H1 (cell line): ENCODE results near the gene ARL14. TPM values are rescaled to one million over a fixed set of nuclear protein-coding genes. Genes with fewer than 3 reads are reported as not detected.

ENCODE experiments used
- CTCF ChIA-PET: fragments of 300-600 bp; sonication (Branson Sonifier 250); formaldehyde crosslinking; loops from one replicate; lab custom pipeline; 2021; ENCODE audit not compliant: partially characterized antibody; lab: Charles Lee
- POLR2A ChIA-PET: fragments of 300-600 bp; sonication (Branson Sonifier 250); formaldehyde crosslinking; loops from one replicate; lab custom pipeline; 2021; ENCODE audit warnings: inconsistent platforms; ENCODE audit not compliant: partially characterized antibody; lab: Charles Lee
- DNase-seq, 2 experiments: peaks; one replicate each; pipeline versions ENCODE4 v3.0.0 to v3.0.0-alpha.2; 2010 to 2022; ENCODE audit warnings: low spot score in 2 of 2, low read depth in 1 of 2, mixed read lengths in 1 of 2
- FAIRE-seq: peaks from 2 replicates; lab custom pipeline; 2011; peaks lifted over from hg19 to GRCh38; lab: Jason Lieb, UNC
- H2AFZ ChIP-seq: 2 replicates; pipeline ENCODE4 v1.8.1; 2012; ENCODE audit warnings: low read length, inconsistent platforms
- H2AK5ac ChIP-seq: 2 replicates; pipeline ENCODE4 v1.6.1; 2013; ENCODE audit warnings: low read depth, low read length
- H2BK120ac ChIP-seq: replicated peaks from 2 replicates; pipeline ENCODE3; 2013; ENCODE audit warnings: low read depth, low read length, inconsistent platforms
- H2BK12ac ChIP-seq: 2 replicates; pipeline ENCODE4 v1.6.1; 2013; ENCODE audit warnings: low read depth, low read length
- H2BK15ac ChIP-seq: 2 replicates; pipeline ENCODE4 v1.6.1; 2013; ENCODE audit warnings: low read length
- H2BK20ac ChIP-seq: 2 replicates; pipeline ENCODE4 v1.6.1; 2013; ENCODE audit warnings: low read length
- H2BK5ac ChIP-seq: 2 replicates; pipeline ENCODE4 v1.6.1; 2013; ENCODE audit warnings: low read depth, low read length
- H3K14ac ChIP-seq: 2 replicates; pipeline ENCODE4 v1.6.1; 2013; ENCODE audit warnings: inconsistent platforms; ENCODE audit not compliant: insufficient read length
- H3K18ac ChIP-seq: 2 replicates; pipeline ENCODE4 v1.6.1; 2013; ENCODE audit warnings: low read length; ENCODE audit errors: extremely low read depth
- H3K23ac ChIP-seq: 2 replicates; pipeline ENCODE4 v1.6.1; 2013; ENCODE audit warnings: inconsistent platforms; ENCODE audit not compliant: insufficient read length
- H3K23me2 ChIP-seq: 2 replicates; pipeline ENCODE4 v1.6.1; 2013; ENCODE audit warnings: low read depth, low read length
- H3K27ac ChIP-seq: 2 replicates; pipeline ENCODE4 v1.6.1; 2011; ENCODE audit warnings: low read depth, low read length, inconsistent platforms
- H3K27me3 ChIP-seq, 4 experiments: replicated peaks in 1 of 4; 1 replicate in 1 of 4; 2 replicates in 3 of 4; pipeline versions ENCODE4 v1.6.1 to v1.8.1; 2011 to 2013; ENCODE audit warnings: low read length in 3 of 4, mild to moderate bottlenecking in 3 of 4, inconsistent platforms in 2 of 4, mixed read lengths in 2 of 4, moderate library complexity in 1 of 4; ENCODE audit not compliant: control insufficient read depth in 3 of 4, insufficient read depth in 3 of 4; ENCODE audit errors: extremely low read depth in 1 of 4
- H3K36me3 ChIP-seq, 4 experiments: 2 replicates each; pipeline versions ENCODE4 v1.6.1 to v1.8.1; 2011 to 2013; ENCODE audit warnings: mild to moderate bottlenecking in 4 of 4, low read length in 3 of 4, moderate library complexity in 2 of 4, control low read depth in 1 of 4, inconsistent platforms in 1 of 4; ENCODE audit not compliant: insufficient read depth in 4 of 4, control insufficient read depth in 2 of 4
- H3K4ac ChIP-seq: replicated peaks from 2 replicates; pipeline ENCODE3; 2013; ENCODE audit warnings: low read length, low read depth, mixed read lengths, inconsistent platforms; ENCODE audit not compliant: insufficient read length
- H3K4me1 ChIP-seq, 4 experiments: replicated peaks in 1 of 4; 1 replicate in 1 of 4; 2 replicates in 3 of 4; pipeline versions ENCODE4 v1.6.1 to v1.8.1; 2011 to 2013; ENCODE audit warnings: low read length in 3 of 4, inconsistent platforms in 2 of 4, mixed read lengths in 1 of 4; ENCODE audit not compliant: insufficient read depth in 4 of 4, control insufficient read depth in 3 of 4
- H3K4me2 ChIP-seq, 2 experiments: 2 replicates each; pipeline versions ENCODE4 v1.6.1 to v1.8.1; 2011 to 2013; ENCODE audit warnings: low read depth in 2 of 2, low read length in 2 of 2, control low read depth in 1 of 2, inconsistent platforms in 1 of 2, mild to moderate bottlenecking in 1 of 2; ENCODE audit not compliant: insufficient read depth in 1 of 2
- H3K4me3 ChIP-seq, 4 experiments: fragments of 200-600, 300-600 bp in 1 of 4; sonication (generic), shearing (Covaris generic), sonication (Bioruptor Twin) in 1 of 4; 2 replicates each; pipeline versions ENCODE4 v1.5.1 to v1.8.1; 2011 to 2016; ENCODE audit warnings: low read length in 4 of 4, low read depth in 3 of 4, control low read depth in 2 of 4, inconsistent platforms in 2 of 4, mild to moderate bottlenecking in 2 of 4, mixed read lengths in 1 of 4, moderate library complexity in 1 of 4; ENCODE audit not compliant: insufficient read depth in 2 of 4; ENCODE audit errors: extremely low read depth in 1 of 4
- H3K56ac ChIP-seq: replicated peaks from 2 replicates; pipeline ENCODE3; 2013; ENCODE audit warnings: low read depth, mild to moderate bottlenecking, mixed read lengths, low read length, inconsistent platforms; ENCODE audit not compliant: insufficient read length
- H3K79me1 ChIP-seq: 2 replicates; pipeline ENCODE4 v1.6.1; 2013; ENCODE audit warnings: low read depth, low read length, control low read depth
- H3K79me2 ChIP-seq, 2 experiments: 2 replicates each; pipeline versions ENCODE4 v1.6.1 to v1.8.1; 2012 to 2013; ENCODE audit warnings: low read length in 2 of 2, mild to moderate bottlenecking in 2 of 2, inconsistent platforms in 1 of 2; ENCODE audit not compliant: insufficient read depth in 2 of 2, control insufficient read depth in 1 of 2
- H3K9ac ChIP-seq, 4 experiments: replicated peaks in 1 of 4; 1 replicate in 1 of 4; 2 replicates in 3 of 4; pipeline versions ENCODE4 v1.6.1 to v1.8.1; 2011 to 2013; ENCODE audit warnings: low read depth in 3 of 4, low read length in 3 of 4, control low read depth in 2 of 4, mild to moderate bottlenecking in 2 of 4, moderate library complexity in 2 of 4, inconsistent platforms in 1 of 4; ENCODE audit errors: extremely low read depth in 1 of 4
- H3K9me3 ChIP-seq, 2 experiments: 2 replicates each; pipeline versions ENCODE4 v1.6.1 to v1.8.1; 2012 to 2013; ENCODE audit warnings: mild to moderate bottlenecking in 2 of 2, moderate library complexity in 2 of 2, control low read depth in 1 of 2, inconsistent platforms in 1 of 2, low read depth in 1 of 2, low read length in 1 of 2, mixed read lengths in 1 of 2; ENCODE audit not compliant: insufficient read depth in 2 of 2
- H4K20me1 ChIP-seq, 2 experiments: replicated peaks in 1 of 2; 2 replicates each; pipeline versions ENCODE3 to v1.8.1; 2011 to 2013; ENCODE audit warnings: inconsistent platforms in 2 of 2, low read length in 2 of 2, mild to moderate bottlenecking in 1 of 2; ENCODE audit not compliant: insufficient read depth in 2 of 2, control insufficient read depth in 1 of 2
- H4K5ac ChIP-seq: 2 replicates; pipeline ENCODE4 v1.6.1; 2013; ENCODE audit warnings: low read length, low read depth, mixed read lengths, inconsistent platforms; ENCODE audit not compliant: insufficient read length
- H4K8ac ChIP-seq: 2 replicates; pipeline ENCODE4 v1.8.0; 2013; ENCODE audit warnings: mild to moderate bottlenecking, moderate library complexity, low read length, inconsistent platforms; ENCODE audit not compliant: insufficient read depth; ENCODE audit errors: extremely low read depth
- H4K91ac ChIP-seq: replicated peaks from 2 replicates; pipeline ENCODE3; 2013; ENCODE audit warnings: low read length, mixed read lengths, inconsistent platforms; ENCODE audit not compliant: insufficient read length
- CREB1 ChIP-seq: IDR thresholded peaks from 2 replicates; pipeline ENCODE4 v1.6.1; 2012; ENCODE audit warnings: inconsistent platforms
- WGBS, 2 experiments: shearing (Covaris generic) in 1 of 2; methylation state at CpG; one replicate each; pipeline versions ENCODE4 v1.1.6 to v1.1.7; 2013 to 2015; ENCODE audit warnings: low lambda C conversion rate in 2 of 2, mixed read lengths in 2 of 2, inconsistent platforms in 1 of 2, low coverage in 1 of 2, missing lambda C conversion rate in 1 of 2; ENCODE audit not compliant: insufficient replicate concordance in 2 of 2, insufficient coverage in 1 of 2, insufficient read length in 1 of 2; ENCODE audit errors: extremely low coverage in 1 of 2, missing lambda C conversion rate in 1 of 2; 5-methylcytosine and 5-hydroxymethylcytosine counted together
- polyA plus RNA-seq, 7 experiments: library from polyadenylated mRNA; depleted of rRNA in 3 of 7; stranded (reverse) in 5 of 7; unstranded in 2 of 7; fragments of >200 nt in 5 of 7; fragments of 200-250 nt in 2 of 7; gene quantifications; 1 replicate in 5 of 7; 2 replicates in 1 of 7; 4 replicates in 1 of 7; pipeline versions ENCODE4 v1.2.1 to v1.2.3, GENCODE V29; 2011 to 2013; ENCODE audit warnings: missing spikeins in 2 of 7, mixed read lengths in 2 of 7
- total RNA-seq: library from RNA; stranded (reverse); fragmentation: NEBNext Ultra II Directional; extraction: Animal tissue kit (Norgen Biotek cat#: 25700); gene quantifications from 2 replicates; pipeline ENCODE4 v1.2.1, GENCODE V29; 2021

Gene ARL14
- total and polyA plus RNA-seq, 2 of the 8 experiments (the other 6 are each of a cell fraction or from before 2014, with no cell fraction given) = not detected

DNA sequence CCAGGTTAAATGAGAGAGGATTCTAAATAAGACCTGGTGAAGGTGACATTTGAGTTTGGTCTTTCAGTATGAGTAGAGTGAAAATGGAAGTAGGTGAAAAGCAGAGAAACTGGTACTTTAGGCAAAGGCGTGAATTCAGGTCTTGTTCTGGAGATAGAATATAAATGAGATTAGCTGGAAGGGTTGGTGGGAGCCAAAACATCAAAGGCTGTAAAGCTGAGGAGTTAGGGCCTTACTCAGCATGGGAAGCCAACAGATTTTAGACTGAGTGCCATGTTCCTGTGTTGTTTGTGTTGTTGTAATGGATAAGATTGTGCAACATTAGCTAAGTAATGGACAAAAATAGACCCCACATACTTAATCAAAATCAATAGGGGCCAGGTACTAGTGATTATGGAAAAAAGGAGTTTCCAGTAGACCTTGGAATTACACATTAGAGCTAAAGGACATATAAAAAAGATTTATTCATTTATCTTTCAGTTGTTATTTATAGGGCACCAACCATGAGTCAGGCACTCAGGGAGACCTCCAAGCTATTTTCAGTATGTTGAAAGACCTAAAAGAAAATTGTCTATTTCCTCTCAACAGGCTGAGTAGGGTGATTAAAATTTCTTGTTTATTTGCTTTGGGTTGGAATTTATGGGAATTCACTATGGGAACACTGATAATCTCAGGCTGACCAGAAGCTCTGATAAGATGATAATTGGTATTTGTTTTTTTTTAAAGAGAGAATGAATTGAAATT lies 20.8 kb downstream of the ARL14 start:
- H3K56ac ChIP-seq = no peak overlapping the region
- no peak overlapping the region for H3K18ac ChIP-seq
- DNase-seq = no peak
- no peak overlapping the region for H4K5ac ChIP-seq
- no peaks in the 10 kb centered on the region for H3K79me1 ChIP-seq
- no peak overlapping the region for H3K9ac ChIP-seq
- H2BK12ac ChIP-seq = no peak overlapping the region
- H3K14ac ChIP-seq = no peak overlapping the region
- no peaks in the 10 kb centered on the region for H3K4me1 ChIP-seq
- H3K4ac ChIP-seq = no peak overlapping the region
- no peak overlapping the region for H3K23ac ChIP-seq
- no peak overlapping the region for H4K8ac ChIP-seq
- H3K27me3 ChIP-seq = no peaks in the 10 kb centered on the region
- H2AFZ ChIP-seq = 0 out of 2 replicates have a peak overlapping the region, but pooled peaks have one; percentile 57
- no peaks in the 10 kb centered on the region for H4K20me1 ChIP-seq
- H2BK120ac ChIP-seq = no peak overlapping the region
- H3K9me3 ChIP-seq = no peaks in the 10 kb centered on the region
- no peak overlapping the region for H3K4me3 ChIP-seq
- H3K23me2 ChIP-seq = no peaks in the 10 kb centered on the region
- no peak overlapping the region for H3K4me2 ChIP-seq
- H2BK15ac ChIP-seq = no peak overlapping the region
- no peak overlapping the region for H2BK5ac ChIP-seq
- no peak overlapping the region for H2BK20ac ChIP-seq
- H3K79me2 ChIP-seq = no peaks in the 10 kb centered on the region
- POLR2A ChIA-PET = no interaction called here
- no peak overlapping the region for H2AK5ac ChIP-seq
- H3K36me3 ChIP-seq = no peaks in the 10 kb centered on the region
- TF ChIP-seq CREB1 = no peak
- no peak overlapping the region for H4K91ac ChIP-seq
- CTCF ChIA-PET = interaction anchor here (1.2 to 1.5 kb wide), 4 partner anchors 10 to 577 kb away, joined by 3 to 13 read pairs (median 4); no protein-coding TSS in a partner anchor
- FAIRE-seq = no peak
- 91% methylated on average over 1 of the region's 1 CpG; no CpG with 5 or more reads in 1 of the 2 experiments for WGBS, 2 experiments
- no peak overlapping the region for H3K27ac ChIP-seq
